ENCODE results near the gene FBXW8.

FBXW8 gene

GRCh38 chr12:116990971-116991966 lies 80.5 kb downstream of the FBXW8 start:
- Mint-ChIP-seq H3K4me3 (no peak overlapping the region), H3K27me3 (ENCODE audit: low read depth, poor library complexity) (no peaks in the 10 kb centered on the region), H3K36me3 (ENCODE audit: low read depth) (peaks cover 79% of the 10 kb centered on the region), H3K27ac (no peak overlapping the region), H3K4me1 (no peaks in the 10 kb centered on the region), H3K9me3 (peaks cover 9% of the 10 kb centered on the region)
- TF ChIP-seq, protein P1, sequence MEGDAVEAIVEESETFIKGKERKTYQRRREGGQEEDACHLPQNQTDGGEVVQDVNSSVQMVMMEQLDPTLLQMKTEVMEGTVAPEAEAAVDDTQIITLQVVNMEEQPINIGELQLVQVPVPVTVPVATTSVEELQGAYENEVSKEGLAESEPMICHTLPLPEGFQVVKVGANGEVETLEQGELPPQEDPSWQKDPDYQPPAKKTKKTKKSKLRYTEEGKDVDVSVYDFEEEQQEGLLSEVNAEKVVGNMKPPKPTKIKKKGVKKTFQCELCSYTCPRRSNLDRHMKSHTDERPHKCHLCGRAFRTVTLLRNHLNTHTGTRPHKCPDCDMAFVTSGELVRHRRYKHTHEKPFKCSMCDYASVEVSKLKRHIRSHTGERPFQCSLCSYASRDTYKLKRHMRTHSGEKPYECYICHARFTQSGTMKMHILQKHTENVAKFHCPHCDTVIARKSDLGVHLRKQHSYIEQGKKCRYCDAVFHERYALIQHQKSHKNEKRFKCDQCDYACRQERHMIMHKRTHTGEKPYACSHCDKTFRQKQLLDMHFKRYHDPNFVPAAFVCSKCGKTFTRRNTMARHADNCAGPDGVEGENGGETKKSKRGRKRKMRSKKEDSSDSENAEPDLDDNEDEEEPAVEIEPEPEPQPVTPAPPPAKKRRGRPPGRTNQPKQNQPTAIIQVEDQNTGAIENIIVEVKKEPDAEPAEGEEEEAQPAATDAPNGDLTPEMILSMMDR (IDR thresholded peaks at IDR 0.05), result no peak
- no peak for DNase-seq

GRCh38 chr12:116996093-116996492 lies 85.3 kb downstream of the FBXW8 start:
- Mint-ChIP-seq H3K9me3 (peaks cover 9% of the 10 kb centered on the region), H3K27me3 (ENCODE audit: low read depth, poor library complexity) (no peaks in the 10 kb centered on the region), H3K4me1 (no peaks in the 10 kb centered on the region), H3K27ac (no peak overlapping the region), H3K4me3 (no peak overlapping the region), H3K36me3 (ENCODE audit: low read depth) (peaks cover 48% of the 10 kb centered on the region)
- DNase-seq, result no peak
- TF ChIP-seq, protein P1 (IDR thresholded peaks at IDR 0.05), result no peak

GRCh38 chr12:116996621-116997020 lies 85.9 kb downstream of the FBXW8 start:
- Mint-ChIP-seq H3K4me1 (no peaks in the 10 kb centered on the region), H3K9me3 (peaks cover 9% of the 10 kb centered on the region), H3K36me3 (ENCODE audit: low read depth) (peaks cover 48% of the 10 kb centered on the region), H3K27me3 (ENCODE audit: low read depth, poor library complexity) (no peaks in the 10 kb centered on the region), H3K27ac (no peak overlapping the region), H3K4me3 (no peak overlapping the region)
- TF ChIP-seq, protein P1 (IDR thresholded peaks at IDR 0.05), result no peak
- no peak for DNase-seq

GRCh38 chr12:116999066-116999465 lies 88.3 kb downstream of the FBXW8 start:
- no peak overlapping the region for H3K27ac Mint-ChIP-seq
- no peak overlapping the region for H3K4me3 Mint-ChIP-seq

DNA sequence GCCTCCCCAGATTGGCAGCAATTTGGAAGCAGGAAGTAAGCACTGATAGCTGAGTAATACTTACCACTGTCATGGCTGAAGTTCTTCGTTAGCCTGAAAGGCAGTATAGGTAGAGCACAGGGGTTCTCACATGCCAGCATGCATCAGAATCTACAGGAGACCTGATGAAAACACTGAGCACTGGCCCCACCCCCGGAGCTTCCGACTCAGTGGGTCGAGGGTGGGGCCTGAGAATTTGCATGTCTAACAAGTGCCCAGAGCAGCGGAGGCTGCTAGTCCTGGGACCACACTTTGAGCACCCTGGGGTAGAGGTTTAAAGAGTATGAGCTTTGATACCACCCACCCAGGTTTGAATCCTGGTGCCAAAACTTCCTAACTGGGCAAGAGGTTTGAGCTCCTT lies 89.6 kb downstream of the FBXW8 start:
- H3K27ac Mint-ChIP-seq, result no peak overlapping the region
- TF ChIP-seq, protein P1 (IDR thresholded peaks at IDR 0.05), result no peak
- H3K36me3 Mint-ChIP-seq (ENCODE audit: low read depth), result peaks cover 21% of the 10 kb centered on the region
- H3K9me3 Mint-ChIP-seq, result no peaks in the 10 kb centered on the region
- no peak for DNase-seq
- no peaks in the 10 kb centered on the region for H3K27me3 Mint-ChIP-seq (ENCODE audit: low read depth, poor library complexity)
- H3K4me3 Mint-ChIP-seq, result no peak overlapping the region
- no peaks in the 10 kb centered on the region for H3K4me1 Mint-ChIP-seq

More at GRCh38 chr12:116999066-116999465, 88.3 kb downstream of the FBXW8 start:
- TF ChIP-seq, protein P1 (IDR thresholded peaks at IDR 0.05), result no peak
- Mint-ChIP-seq H3K4me1 (no peaks in the 10 kb centered on the region), H3K27me3 (ENCODE audit: low read depth, poor library complexity) (no peaks in the 10 kb centered on the region), H3K9me3 (no peaks in the 10 kb centered on the region), H3K36me3 (ENCODE audit: low read depth) (peaks cover 27% of the 10 kb centered on the region)
- DNase-seq, result no peak

Data from nephron progenitor cell (in vitro differentiated cells).